ENCODE measurements around the gene TTC23L. TPM values are rescaled to one million over a fixed set of nuclear protein-coding genes. Genes with fewer than 3 reads are reported as not detected.
A peak's percentile ranks its signal among the peaks of the same experiment; 100 is the strongest.
"Not testable (repeated sequence)": the region's sequence is repeated elsewhere in the genome, so short reads cannot be mapped to it uniquely, and the experiment has no call there.

Gene TTC23L
- total and polyA plus RNA-seq, 2 experiments from 2014 or later, result 2.2 to 2.3 TPM

DNA sequence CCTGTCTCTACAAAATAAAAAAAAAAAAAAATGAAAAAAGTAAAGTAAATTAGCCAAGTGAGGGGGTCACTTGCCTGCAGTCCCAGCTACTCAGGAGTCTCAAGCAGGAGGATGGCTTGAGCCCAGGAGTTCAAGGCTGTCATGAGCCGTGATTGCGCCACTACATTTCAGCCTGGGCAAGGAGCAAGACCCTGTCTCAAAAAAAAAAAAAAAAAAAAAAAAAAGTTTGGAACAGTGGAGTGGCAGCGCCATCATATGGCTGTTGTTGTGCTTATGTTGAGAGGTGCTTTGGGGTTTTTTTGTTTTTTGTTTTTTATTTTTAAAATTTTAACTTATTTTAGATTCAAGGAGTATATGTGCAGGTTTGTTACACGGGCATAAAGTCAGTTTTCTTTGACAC is 80.1 kb downstream of the TTC23L start:
- DNase-seq (ENCODE audit: low spot score), result peak; percentile 40
- Histone ChIP-seq H2AFZ (no peak overlapping the region), H3K4me2 (no peak overlapping the region), H3K79me2 (replicated peaks; ENCODE audit: insufficient read depth) (peaks cover 68% of the 10 kb centered on the region), H4K20me1 (replicated peaks; ENCODE audit: insufficient read depth) (peaks cover 22% of the 10 kb centered on the region), H3K4me1 (ENCODE audit: insufficient read depth) (peaks cover 15% of the 10 kb centered on the region), H3K4me3 (no peak overlapping the region), H3K9me2 (ENCODE audit: insufficient read depth) (no peaks in the 10 kb centered on the region), H3K27me3 (ENCODE audit: insufficient read depth) (no peaks in the 10 kb centered on the region), H3F3A (replicated peaks; ENCODE audit: low read depth) (peaks cover 10% of the 10 kb centered on the region; the same call in 1 of the 2 replicates), H3K27ac (ENCODE audit: low read depth) (no peak overlapping the region), H3K36me3 (ENCODE audit: insufficient read depth) (peaks cover 59% of the 10 kb centered on the region)
- Mint-ChIP-seq H3K4me1 (peaks cover 18% of the 10 kb centered on the region), H3K4me3 (no peak overlapping the region), H3K36me3 (ENCODE audit: low read depth) (peaks cover 70% of the 10 kb centered on the region), H3K9me3 (no peaks in the 10 kb centered on the region), H3K27ac (no peak overlapping the region), H3K27me3 (ENCODE audit: insufficient read depth, low read depth, poor library complexity) (peaks cover 2% of the 10 kb centered on the region)
- TF ChIP-seq ZNF331 (CRISPR knock-in tag; IDR thresholded peaks at IDR 0.05; ENCODE audit: low read depth), result no peak
- TF ChIP-seq, protein P1, sequence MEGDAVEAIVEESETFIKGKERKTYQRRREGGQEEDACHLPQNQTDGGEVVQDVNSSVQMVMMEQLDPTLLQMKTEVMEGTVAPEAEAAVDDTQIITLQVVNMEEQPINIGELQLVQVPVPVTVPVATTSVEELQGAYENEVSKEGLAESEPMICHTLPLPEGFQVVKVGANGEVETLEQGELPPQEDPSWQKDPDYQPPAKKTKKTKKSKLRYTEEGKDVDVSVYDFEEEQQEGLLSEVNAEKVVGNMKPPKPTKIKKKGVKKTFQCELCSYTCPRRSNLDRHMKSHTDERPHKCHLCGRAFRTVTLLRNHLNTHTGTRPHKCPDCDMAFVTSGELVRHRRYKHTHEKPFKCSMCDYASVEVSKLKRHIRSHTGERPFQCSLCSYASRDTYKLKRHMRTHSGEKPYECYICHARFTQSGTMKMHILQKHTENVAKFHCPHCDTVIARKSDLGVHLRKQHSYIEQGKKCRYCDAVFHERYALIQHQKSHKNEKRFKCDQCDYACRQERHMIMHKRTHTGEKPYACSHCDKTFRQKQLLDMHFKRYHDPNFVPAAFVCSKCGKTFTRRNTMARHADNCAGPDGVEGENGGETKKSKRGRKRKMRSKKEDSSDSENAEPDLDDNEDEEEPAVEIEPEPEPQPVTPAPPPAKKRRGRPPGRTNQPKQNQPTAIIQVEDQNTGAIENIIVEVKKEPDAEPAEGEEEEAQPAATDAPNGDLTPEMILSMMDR (conservative IDR thresholded peaks at IDR 0.05; ENCODE audit: low read depth in 2 of 2), result peak; percentile 38 to 39
- no peak for ATAC-seq

DNA sequence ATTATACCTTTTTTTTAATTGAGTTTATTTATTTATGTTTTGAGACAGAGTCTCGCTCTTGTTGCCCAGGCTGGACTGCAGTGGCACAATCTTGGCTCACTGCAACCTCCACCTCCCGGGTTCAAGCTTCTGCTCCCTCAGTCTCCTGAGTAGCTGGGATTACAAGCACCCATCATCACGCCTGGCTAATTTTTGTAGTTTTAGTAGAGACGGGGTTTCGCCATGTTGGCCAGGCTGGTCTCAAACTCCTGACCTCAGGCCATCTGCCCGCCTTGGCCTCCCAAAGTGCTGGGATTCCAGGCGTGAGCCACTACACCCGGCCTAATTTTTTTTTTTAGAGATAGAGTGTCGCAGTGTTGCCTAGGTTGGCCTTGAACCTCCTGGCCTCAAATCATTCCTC is 84.3 kb downstream of the TTC23L start:
- H4K20me1 ChIP-seq (replicated peaks; ENCODE audit: insufficient read depth), result peaks cover 13% of the 10 kb centered on the region; the same call in 1 of the 2 replicates
- not testable (repeated sequence) for H3K4me3 Mint-ChIP-seq; H3K27ac ChIP-seq (ENCODE audit: low read depth); H3K27me3 Mint-ChIP-seq (ENCODE audit: insufficient read depth, low read depth, poor library complexity); H3K9me3 Mint-ChIP-seq; DNase-seq (ENCODE audit: low spot score); H3K27ac Mint-ChIP-seq; H3K4me1 Mint-ChIP-seq; H2AFZ ChIP-seq; H3K4me3 ChIP-seq; H3K4me2 ChIP-seq; H3K9me2 ChIP-seq (ENCODE audit: insufficient read depth); H3K4me1 ChIP-seq (ENCODE audit: insufficient read depth); H3K27me3 ChIP-seq (ENCODE audit: insufficient read depth); ATAC-seq
- peaks cover 78% of the 10 kb centered on the region for H3K36me3 ChIP-seq (ENCODE audit: insufficient read depth)
- H3F3A ChIP-seq (replicated peaks; ENCODE audit: low read depth), result peaks cover 13% of the 10 kb centered on the region; the same call in 1 of the 2 replicates
- H3K36me3 Mint-ChIP-seq (ENCODE audit: low read depth), result peaks cover 80% of the 10 kb centered on the region
- peaks cover 29% of the 10 kb centered on the region for H3K79me2 ChIP-seq (replicated peaks; ENCODE audit: insufficient read depth)

DNA sequence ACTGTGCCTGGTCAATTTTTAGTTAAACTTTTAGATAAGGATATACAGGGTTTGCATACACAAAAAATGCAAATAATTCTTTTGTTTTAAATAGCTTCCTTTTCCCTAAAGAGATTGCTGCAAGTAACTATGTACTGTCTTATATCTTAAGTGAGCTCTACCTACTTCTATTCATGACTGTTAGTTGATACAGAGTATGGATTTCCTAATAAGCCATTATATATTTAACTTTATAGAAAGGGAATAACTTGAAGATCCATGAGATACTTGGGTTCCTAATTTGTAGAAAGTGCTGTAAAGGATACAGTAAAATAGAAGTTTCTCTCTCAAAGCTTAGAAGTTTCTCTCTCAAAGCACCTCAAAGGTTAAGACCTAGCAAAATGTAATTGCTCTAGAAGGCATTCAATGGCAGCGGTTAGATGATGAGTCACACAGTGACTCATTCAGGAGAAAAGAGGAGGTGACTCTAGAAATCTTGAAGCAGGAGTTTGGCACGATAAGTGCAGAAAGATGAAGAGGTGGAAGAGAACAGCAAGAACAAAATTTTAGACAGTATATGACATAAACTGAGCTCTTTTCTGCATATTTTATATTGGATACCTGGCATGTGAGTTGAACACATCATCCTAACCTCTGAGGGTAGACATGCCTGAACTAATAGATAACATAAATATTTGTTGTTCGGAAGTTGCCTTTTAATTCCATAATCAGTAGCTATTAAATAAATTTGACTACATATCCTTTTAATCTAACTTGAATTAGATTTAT is 84.9 kb downstream of the TTC23L start:
- H3K36me3 ChIP-seq (ENCODE audit: insufficient read depth), result peaks cover 72% of the 10 kb centered on the region
- H3K4me1 Mint-ChIP-seq, result peaks cover 6% of the 10 kb centered on the region; the same call in 2 of the 3 replicates
- no peak overlapping the region for H3K27ac ChIP-seq (ENCODE audit: low read depth)
- ATAC-seq (no peak), DNase-seq (ENCODE audit: low spot score) (no peak)
- peaks cover 12% of the 10 kb centered on the region; the same call in 1 of the 2 replicates for H4K20me1 ChIP-seq (replicated peaks; ENCODE audit: insufficient read depth)
- no peak overlapping the region for H3K4me2 ChIP-seq
- no peaks in the 10 kb centered on the region for H3K27me3 ChIP-seq (ENCODE audit: insufficient read depth)
- H3K27ac Mint-ChIP-seq, result peak overlapping the region; percentile 32; the same call in 1 of the 2 replicates
- no peak overlapping the region for H2AFZ ChIP-seq
- peaks cover 5% of the 10 kb centered on the region for H3K27me3 Mint-ChIP-seq (ENCODE audit: insufficient read depth, low read depth, poor library complexity)
- no peak overlapping the region for H3K4me3 ChIP-seq
- H3K9me3 Mint-ChIP-seq, result no peaks in the 10 kb centered on the region
- peaks cover 17% of the 10 kb centered on the region; the same call in 1 of the 2 replicates for H3F3A ChIP-seq (replicated peaks; ENCODE audit: low read depth)
- H3K36me3 Mint-ChIP-seq (ENCODE audit: low read depth), result peaks cover 75% of the 10 kb centered on the region
- H3K9me2 ChIP-seq (ENCODE audit: insufficient read depth), result no peaks in the 10 kb centered on the region
- H3K4me3 Mint-ChIP-seq, result no peak overlapping the region
- no peaks in the 10 kb centered on the region for H3K4me1 ChIP-seq (ENCODE audit: insufficient read depth)
- H3K79me2 ChIP-seq (replicated peaks; ENCODE audit: insufficient read depth), result peaks cover 23% of the 10 kb centered on the region
- TF ChIP-seq ZNF331 (CRISPR knock-in tag; IDR thresholded peaks at IDR 0.05; ENCODE audit: low read depth), result no peak
- no peak for TF ChIP-seq STAT1 (IDR thresholded peaks at IDR 0.05; ENCODE audit: unreplicated experiment)
- TF ChIP-seq, protein P2, sequence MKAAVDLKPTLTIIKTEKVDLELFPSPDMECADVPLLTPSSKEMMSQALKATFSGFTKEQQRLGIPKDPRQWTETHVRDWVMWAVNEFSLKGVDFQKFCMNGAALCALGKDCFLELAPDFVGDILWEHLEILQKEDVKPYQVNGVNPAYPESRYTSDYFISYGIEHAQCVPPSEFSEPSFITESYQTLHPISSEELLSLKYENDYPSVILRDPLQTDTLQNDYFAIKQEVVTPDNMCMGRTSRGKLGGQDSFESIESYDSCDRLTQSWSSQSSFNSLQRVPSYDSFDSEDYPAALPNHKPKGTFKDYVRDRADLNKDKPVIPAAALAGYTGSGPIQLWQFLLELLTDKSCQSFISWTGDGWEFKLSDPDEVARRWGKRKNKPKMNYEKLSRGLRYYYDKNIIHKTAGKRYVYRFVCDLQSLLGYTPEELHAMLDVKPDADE (IDR thresholded peaks at IDR 0.05), result no peak
- no peak for TF ChIP-seq CREB1 (CRISPR knock-in tag; IDR thresholded peaks at IDR 0.05; ENCODE audit: low read depth)
- TF ChIP-seq POLR2AphosphoS5 (IDR thresholded peaks at IDR 0.05; ENCODE audit: low read depth), result no peak
- no peak for TF ChIP-seq NANOG (IDR thresholded peaks at IDR 0.05; ENCODE audit: borderline replicate concordance)
- TF ChIP-seq ZNF114 (CRISPR knock-in tag; IDR thresholded peaks at IDR 0.05), result no peak
